ENCODE measurements around the gene OR52N1.

- TF ChIP-seq TSHZ2 (CRISPR knock-in tag; IDR thresholded peaks at IDR 0.05) (no peak), TCF4 (CRISPR knock-in tag; IDR thresholded peaks at IDR 0.05; ENCODE audit: borderline replicate concordance) (no peak), PATZ1 (CRISPR knock-in tag; IDR thresholded peaks at IDR 0.05; ENCODE audit: borderline replicate concordance) (no peak)
These were observed 44.5 kb downstream of the OR52N1 start for GRCh38 chr11:5746614-5747013.
